WTC11 (cell line): ENCODE results near the gene HJURP.
A peak's percentile ranks its signal among the peaks of the same experiment; 100 is the strongest.

Source experiments
- CDX4 ChIP-seq: fragments of 250-450 bp; sonication (Bioruptor Pico); IDR thresholded peaks from 2 replicates; pipeline ENCODE4 v1.9.0; 2021; ENCODE audit warnings: moderate library complexity, mild to moderate bottlenecking, inconsistent platforms, borderline replicate concordance
- FOXJ3 ChIP-seq: sonication (generic); formaldehyde crosslinking; IDR thresholded peaks from 2 replicates; pipeline ENCODE4 v1.9.0; 2021; ENCODE audit warnings: missing genetic modification reagents, mild to moderate bottlenecking, borderline replicate concordance
- GABPB1 ChIP-seq: sonication (generic); formaldehyde crosslinking; IDR thresholded peaks from 2 replicates; pipeline ENCODE4 v1.8.1; 2023; ENCODE audit warnings: mild to moderate bottlenecking, missing genetic modification reagents
- HMGA2 ChIP-seq: fragments of 250-450 bp; sonication (Bioruptor Pico); IDR thresholded peaks from 2 replicates; pipeline ENCODE4 v1.4.0; 2021; ENCODE audit warnings: mild to moderate bottlenecking, moderate library complexity
- MYBL2 ChIP-seq: sonication (generic); formaldehyde crosslinking; IDR thresholded peaks from 2 replicates; pipeline ENCODE4 v1.8.1; 2023; ENCODE audit warnings: mild to moderate bottlenecking, moderate library complexity, missing genetic modification reagents
- PRDM15 ChIP-seq: sonication (generic); formaldehyde crosslinking; IDR thresholded peaks from 2 replicates; pipeline ENCODE4 v1.8.0; 2022; ENCODE audit warnings: missing genetic modification reagents
- SP1 ChIP-seq: sonication (generic); formaldehyde crosslinking; conservative IDR thresholded peaks from 2 replicates; pipeline ENCODE4 v1.8.1; 2022; ENCODE audit warnings: missing genetic modification reagents
- USF1 ChIP-seq: sonication (generic); formaldehyde crosslinking; IDR thresholded peaks from 2 replicates; pipeline ENCODE4 v1.8.0; 2022; ENCODE audit warnings: mild to moderate bottlenecking, missing genetic modification reagents
- TF ChIP-seq, protein P1 (sequence below): fragments of 200-600 bp; IDR thresholded peaks from 2 replicates; pipeline ENCODE4 v1.8.0; 2022; ENCODE audit warnings: antibody characterized with exemption
- TF ChIP-seq, protein P2 (sequence below): sonication (generic); formaldehyde crosslinking; IDR thresholded peaks from 2 replicates; pipeline ENCODE4 v1.8.0; 2022; ENCODE audit warnings: mild to moderate bottlenecking, missing genetic modification reagents
- TF ChIP-seq, protein P3 (sequence below): sonication (generic); formaldehyde crosslinking; IDR thresholded peaks from 2 replicates; pipeline ENCODE4 v1.8.1; 2022; ENCODE audit warnings: low read depth, missing genetic modification reagents, borderline replicate concordance

DNA sequence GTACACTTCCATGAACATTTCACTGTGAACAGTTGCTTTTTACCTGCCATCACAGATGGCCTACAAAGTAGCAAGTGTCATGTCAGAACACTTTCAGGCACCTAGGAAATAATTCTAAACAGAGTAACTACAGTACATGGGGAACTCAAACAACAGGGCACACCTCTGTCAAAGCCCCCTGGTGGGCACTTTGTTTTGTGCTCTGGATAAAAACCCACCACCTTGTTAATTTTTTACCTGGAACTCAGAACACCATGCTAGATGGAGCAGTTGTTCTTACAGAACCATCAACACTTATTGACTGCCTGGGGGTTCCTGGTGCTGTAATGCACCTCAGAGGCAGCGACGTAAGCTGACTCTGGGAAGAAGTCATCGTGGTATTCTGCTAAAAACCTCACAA lies 11.5 kb upstream of the HJURP start:
- TF ChIP-seq, protein P1, sequence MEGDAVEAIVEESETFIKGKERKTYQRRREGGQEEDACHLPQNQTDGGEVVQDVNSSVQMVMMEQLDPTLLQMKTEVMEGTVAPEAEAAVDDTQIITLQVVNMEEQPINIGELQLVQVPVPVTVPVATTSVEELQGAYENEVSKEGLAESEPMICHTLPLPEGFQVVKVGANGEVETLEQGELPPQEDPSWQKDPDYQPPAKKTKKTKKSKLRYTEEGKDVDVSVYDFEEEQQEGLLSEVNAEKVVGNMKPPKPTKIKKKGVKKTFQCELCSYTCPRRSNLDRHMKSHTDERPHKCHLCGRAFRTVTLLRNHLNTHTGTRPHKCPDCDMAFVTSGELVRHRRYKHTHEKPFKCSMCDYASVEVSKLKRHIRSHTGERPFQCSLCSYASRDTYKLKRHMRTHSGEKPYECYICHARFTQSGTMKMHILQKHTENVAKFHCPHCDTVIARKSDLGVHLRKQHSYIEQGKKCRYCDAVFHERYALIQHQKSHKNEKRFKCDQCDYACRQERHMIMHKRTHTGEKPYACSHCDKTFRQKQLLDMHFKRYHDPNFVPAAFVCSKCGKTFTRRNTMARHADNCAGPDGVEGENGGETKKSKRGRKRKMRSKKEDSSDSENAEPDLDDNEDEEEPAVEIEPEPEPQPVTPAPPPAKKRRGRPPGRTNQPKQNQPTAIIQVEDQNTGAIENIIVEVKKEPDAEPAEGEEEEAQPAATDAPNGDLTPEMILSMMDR: 0 out of 2 replicates have a peak, but pooled peaks have one; percentile 29
- TF ChIP-seq SP1 (CRISPR knock-in tag): no peak
- no peak for TF ChIP-seq FOXJ3 (CRISPR knock-in tag)
- TF ChIP-seq CDX4 (CRISPR knock-in tag): no peak
- TF ChIP-seq HMGA2 (CRISPR knock-in tag): no peak
- TF ChIP-seq GABPB1 (CRISPR knock-in tag): no peak
- no peak for TF ChIP-seq USF1 (CRISPR knock-in tag)
- TF ChIP-seq, protein P2, sequence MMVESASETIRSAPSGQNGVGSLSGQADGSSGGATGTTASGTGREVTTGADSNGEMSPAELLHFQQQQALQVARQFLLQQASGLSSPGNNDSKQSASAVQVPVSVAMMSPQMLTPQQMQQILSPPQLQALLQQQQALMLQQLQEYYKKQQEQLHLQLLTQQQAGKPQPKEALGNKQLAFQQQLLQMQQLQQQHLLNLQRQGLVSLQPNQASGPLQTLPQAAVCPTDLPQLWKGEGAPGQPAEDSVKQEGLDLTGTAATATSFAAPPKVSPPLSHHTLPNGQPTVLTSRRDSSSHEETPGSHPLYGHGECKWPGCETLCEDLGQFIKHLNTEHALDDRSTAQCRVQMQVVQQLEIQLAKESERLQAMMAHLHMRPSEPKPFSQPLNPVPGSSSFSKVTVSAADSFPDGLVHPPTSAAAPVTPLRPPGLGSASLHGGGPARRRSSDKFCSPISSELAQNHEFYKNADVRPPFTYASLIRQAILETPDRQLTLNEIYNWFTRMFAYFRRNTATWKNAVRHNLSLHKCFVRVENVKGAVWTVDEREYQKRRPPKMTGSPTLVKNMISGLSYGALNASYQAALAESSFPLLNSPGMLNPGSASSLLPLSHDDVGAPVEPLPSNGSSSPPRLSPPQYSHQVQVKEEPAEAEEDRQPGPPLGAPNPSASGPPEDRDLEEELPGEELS: no peak
- TF ChIP-seq MYBL2 (CRISPR knock-in tag): no peak
- TF ChIP-seq, protein P3, sequence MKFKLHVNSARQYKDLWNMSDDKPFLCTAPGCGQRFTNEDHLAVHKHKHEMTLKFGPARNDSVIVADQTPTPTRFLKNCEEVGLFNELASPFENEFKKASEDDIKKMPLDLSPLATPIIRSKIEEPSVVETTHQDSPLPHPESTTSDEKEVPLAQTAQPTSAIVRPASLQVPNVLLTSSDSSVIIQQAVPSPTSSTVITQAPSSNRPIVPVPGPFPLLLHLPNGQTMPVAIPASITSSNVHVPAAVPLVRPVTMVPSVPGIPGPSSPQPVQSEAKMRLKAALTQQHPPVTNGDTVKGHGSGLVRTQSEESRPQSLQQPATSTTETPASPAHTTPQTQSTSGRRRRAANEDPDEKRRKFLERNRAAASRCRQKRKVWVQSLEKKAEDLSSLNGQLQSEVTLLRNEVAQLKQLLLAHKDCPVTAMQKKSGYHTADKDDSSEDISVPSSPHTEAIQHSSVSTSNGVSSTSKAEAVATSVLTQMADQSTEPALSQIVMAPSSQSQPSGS (CRISPR knock-in tag): no peak
- TF ChIP-seq PRDM15: no peak
